ENCODE measurements around the gene WLS. TPM values are rescaled to one million over a fixed set of nuclear protein-coding genes. Genes with fewer than 3 reads are reported as not detected.

The WLS gene
- total and polyA plus RNA-seq, 10 of the 15 experiments (the other 5 are each of a cell fraction or from before 2014, with no cell fraction given): 0.04 to 0.36 TPM; not detected in 8

DNA sequence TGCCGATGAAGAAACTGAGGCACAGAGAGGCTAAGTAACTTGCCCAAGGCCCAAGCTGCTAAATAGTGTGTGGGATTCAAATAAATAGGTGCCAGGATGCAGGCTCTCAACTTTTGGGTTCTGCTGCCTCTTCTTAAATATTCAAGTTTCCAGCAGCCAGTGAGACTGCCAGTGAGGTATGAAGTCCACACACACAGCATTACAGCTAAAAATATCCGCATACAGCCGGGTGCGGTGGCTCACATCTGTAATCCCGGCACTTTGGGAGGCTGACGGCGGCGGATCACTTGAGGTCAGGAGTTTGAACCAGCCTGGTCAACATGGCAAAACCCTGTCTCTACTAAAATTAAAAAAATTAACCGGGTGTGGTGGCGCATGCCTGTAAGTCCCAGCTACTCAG lies 103.5 kb downstream of the WLS start:
- no peaks in the 10 kb centered on the region for H3K79me2 ChIP-seq (ENCODE audit: control insufficient read depth, insufficient read depth, low read length)
- H3K4me2 ChIP-seq (ENCODE audit: control insufficient read depth, insufficient read depth): no peak overlapping the region
- ChIA-PET SMC1A (ENCODE audit: uncharacterized antibody, unreplicated experiment) (interaction anchor here (1.3 kb wide), 1 partner anchor 10 kb away, joined by 4 read pairs; no protein-coding TSS in a partner anchor), RAD21 (ENCODE audit: unreplicated experiment) (no interaction called here), CTCF (interaction anchor here (1.3 to 2.2 kb wide), 2 partner anchors 11 to 214 kb away, joined by 3 to 7 read pairs; no protein-coding TSS in a partner anchor), POLR2A (no interaction called here)
- no peak overlapping the region for H3K9ac ChIP-seq (ENCODE audit: control insufficient read depth, insufficient read depth, low read length)
- H3K9me3 ChIP-seq (replicated peaks; ENCODE audit: control insufficient read depth, insufficient read depth, low read length): no peaks in the 10 kb centered on the region
- no peaks in the 10 kb centered on the region for H3K36me3 ChIP-seq (ENCODE audit: control insufficient read depth in 2 of 2, insufficient read depth in 2 of 2, low read length in 1 of 2)
- WGBS (ENCODE audit: insufficient coverage, insufficient replicate concordance, low lambda C conversion rate, missing lambda C conversion rate): 73% methylated on average over 10 of the region's 10 CpGs
- no peak overlapping the region for H2AFZ ChIP-seq (ENCODE audit: control insufficient read depth, low read depth, low read length)
- no peaks in the 10 kb centered on the region; the same call in 1 of the 2 replicates for H3K4me1 ChIP-seq (ENCODE audit: control insufficient read depth, insufficient read depth, low read length)
- H3K4me3 ChIP-seq: no peak overlapping the region
- no peak overlapping the region for H3K27ac ChIP-seq (ENCODE audit: control insufficient read depth, insufficient read depth)
- no peaks in the 10 kb centered on the region for H4K20me1 ChIP-seq (ENCODE audit: control insufficient read depth, insufficient read depth)
- DNase-seq (ENCODE audit: low read depth, low spot score): no peak
- ATAC-seq: no peak
- no TSS peak for BruUV-seq (replicated peaks)
- no peaks in the 10 kb centered on the region; a peak in 1 of 4 replicates for H3K27me3 ChIP-seq (replicated peaks in 1 of 2; ENCODE audit: control insufficient read depth in 2 of 2, insufficient read depth in 2 of 2, low read length in 1 of 2)
- in situ Hi-C loops (cut with MboI) (no loop called here), intact Hi-C loops (cut with micrococcal nuclease; ENCODE audit: unreplicated experiment) (no loop called here)
- FAIRE-seq: no peak
- TF ChIP-seq YY1 (IDR thresholded peaks at IDR 0.05; ENCODE audit: low read depth, low read length) (no peak), MTA2 (IDR thresholded peaks at IDR 0.05; ENCODE audit: low read depth) (no peak), FOS (IDR thresholded peaks at IDR 0.05; ENCODE audit: borderline replicate concordance, extremely low read depth, insufficient read length) (no peak), MEF2A (IDR thresholded peaks at IDR 0.05; ENCODE audit: insufficient read depth, low read depth, low read length) (no peak), NFYA (IDR thresholded peaks at IDR 0.05; ENCODE audit: borderline replicate concordance, low read depth, low read length) (no peak), HDAC6 (IDR thresholded peaks at IDR 0.05; ENCODE audit: unreplicated experiment) (no peak), ZNF217 (IDR thresholded peaks at IDR 0.05) (no peak), EZH2 (IDR thresholded peaks at IDR 0.05; ENCODE audit: borderline replicate concordance, control insufficient read depth, low read depth, low read length) (no peak), SPI1 (IDR thresholded peaks at IDR 0.05; ENCODE audit: borderline replicate concordance, insufficient read depth, low read depth, low read length) (no peak), RB1 (IDR thresholded peaks at IDR 0.05; ENCODE audit: borderline replicate concordance) (no peak), MTA3 (IDR thresholded peaks at IDR 0.05; ENCODE audit: borderline replicate concordance, low read length) (no peak)
- TF ChIP-seq, protein P1, sequence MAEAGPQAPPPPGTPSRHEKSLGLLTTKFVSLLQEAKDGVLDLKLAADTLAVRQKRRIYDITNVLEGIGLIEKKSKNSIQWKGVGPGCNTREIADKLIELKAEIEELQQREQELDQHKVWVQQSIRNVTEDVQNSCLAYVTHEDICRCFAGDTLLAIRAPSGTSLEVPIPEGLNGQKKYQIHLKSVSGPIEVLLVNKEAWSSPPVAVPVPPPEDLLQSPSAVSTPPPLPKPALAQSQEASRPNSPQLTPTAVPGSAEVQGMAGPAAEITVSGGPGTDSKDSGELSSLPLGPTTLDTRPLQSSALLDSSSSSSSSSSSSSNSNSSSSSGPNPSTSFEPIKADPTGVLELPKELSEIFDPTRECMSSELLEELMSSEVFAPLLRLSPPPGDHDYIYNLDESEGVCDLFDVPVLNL (IDR thresholded peaks at IDR 0.05; ENCODE audit: low read depth, low read length): no peak
- TF ChIP-seq, protein P2, sequence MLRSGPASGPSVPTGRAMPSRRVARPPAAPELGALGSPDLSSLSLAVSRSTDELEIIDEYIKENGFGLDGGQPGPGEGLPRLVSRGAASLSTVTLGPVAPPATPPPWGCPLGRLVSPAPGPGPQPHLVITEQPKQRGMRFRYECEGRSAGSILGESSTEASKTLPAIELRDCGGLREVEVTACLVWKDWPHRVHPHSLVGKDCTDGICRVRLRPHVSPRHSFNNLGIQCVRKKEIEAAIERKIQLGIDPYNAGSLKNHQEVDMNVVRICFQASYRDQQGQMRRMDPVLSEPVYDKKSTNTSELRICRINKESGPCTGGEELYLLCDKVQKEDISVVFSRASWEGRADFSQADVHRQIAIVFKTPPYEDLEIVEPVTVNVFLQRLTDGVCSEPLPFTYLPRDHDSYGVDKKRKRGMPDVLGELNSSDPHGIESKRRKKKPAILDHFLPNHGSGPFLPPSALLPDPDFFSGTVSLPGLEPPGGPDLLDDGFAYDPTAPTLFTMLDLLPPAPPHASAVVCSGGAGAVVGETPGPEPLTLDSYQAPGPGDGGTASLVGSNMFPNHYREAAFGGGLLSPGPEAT (IDR thresholded peaks at IDR 0.05; ENCODE audit: low read depth): no peak
- TF ChIP-seq, protein P3, sequence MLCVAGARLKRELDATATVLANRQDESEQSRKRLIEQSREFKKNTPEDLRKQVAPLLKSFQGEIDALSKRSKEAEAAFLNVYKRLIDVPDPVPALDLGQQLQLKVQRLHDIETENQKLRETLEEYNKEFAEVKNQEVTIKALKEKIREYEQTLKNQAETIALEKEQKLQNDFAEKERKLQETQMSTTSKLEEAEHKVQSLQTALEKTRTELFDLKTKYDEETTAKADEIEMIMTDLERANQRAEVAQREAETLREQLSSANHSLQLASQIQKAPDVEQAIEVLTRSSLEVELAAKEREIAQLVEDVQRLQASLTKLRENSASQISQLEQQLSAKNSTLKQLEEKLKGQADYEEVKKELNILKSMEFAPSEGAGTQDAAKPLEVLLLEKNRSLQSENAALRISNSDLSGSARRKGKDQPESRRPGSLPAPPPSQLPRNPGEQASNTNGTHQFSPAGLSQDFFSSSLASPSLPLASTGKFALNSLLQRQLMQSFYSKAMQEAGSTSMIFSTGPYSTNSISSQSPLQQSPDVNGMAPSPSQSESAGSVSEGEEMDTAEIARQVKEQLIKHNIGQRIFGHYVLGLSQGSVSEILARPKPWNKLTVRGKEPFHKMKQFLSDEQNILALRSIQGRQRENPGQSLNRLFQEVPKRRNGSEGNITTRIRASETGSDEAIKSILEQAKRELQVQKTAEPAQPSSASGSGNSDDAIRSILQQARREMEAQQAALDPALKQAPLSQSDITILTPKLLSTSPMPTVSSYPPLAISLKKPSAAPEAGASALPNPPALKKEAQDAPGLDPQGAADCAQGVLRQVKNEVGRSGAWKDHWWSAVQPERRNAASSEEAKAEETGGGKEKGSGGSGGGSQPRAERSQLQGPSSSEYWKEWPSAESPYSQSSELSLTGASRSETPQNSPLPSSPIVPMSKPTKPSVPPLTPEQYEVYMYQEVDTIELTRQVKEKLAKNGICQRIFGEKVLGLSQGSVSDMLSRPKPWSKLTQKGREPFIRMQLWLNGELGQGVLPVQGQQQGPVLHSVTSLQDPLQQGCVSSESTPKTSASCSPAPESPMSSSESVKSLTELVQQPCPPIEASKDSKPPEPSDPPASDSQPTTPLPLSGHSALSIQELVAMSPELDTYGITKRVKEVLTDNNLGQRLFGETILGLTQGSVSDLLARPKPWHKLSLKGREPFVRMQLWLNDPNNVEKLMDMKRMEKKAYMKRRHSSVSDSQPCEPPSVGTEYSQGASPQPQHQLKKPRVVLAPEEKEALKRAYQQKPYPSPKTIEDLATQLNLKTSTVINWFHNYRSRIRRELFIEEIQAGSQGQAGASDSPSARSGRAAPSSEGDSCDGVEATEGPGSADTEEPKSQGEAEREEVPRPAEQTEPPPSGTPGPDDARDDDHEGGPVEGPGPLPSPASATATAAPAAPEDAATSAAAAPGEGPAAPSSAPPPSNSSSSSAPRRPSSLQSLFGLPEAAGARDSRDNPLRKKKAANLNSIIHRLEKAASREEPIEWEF (IDR thresholded peaks at IDR 0.05; ENCODE audit: insufficient replicate concordance, low read depth, low read length): no peak
- TF ChIP-seq, protein P4, sequence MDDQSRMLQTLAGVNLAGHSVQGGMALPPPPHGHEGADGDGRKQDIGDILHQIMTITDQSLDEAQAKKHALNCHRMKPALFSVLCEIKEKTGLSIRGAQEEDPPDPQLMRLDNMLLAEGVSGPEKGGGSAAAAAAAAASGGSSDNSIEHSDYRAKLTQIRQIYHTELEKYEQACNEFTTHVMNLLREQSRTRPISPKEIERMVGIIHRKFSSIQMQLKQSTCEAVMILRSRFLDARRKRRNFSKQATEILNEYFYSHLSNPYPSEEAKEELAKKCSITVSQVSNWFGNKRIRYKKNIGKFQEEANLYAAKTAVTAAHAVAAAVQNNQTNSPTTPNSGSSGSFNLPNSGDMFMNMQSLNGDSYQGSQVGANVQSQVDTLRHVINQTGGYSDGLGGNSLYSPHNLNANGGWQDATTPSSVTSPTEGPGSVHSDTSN (IDR thresholded peaks at IDR 0.05; ENCODE audit: insufficient replicate concordance, low read depth, low read length): no peak

Measured in GM12878 (cell line).